Keratinocyte (primary cell): ENCODE measurements around the gene PRRC2C. TPM values are rescaled to one million over a fixed set of nuclear protein-coding genes. Genes with fewer than 3 reads are reported as not detected.

ENCODE experiments used
- DNase-seq: peaks from one replicate; pipeline ENCODE4 v3.0.0-alpha.2; 2011; ENCODE audit warnings: low read depth, missing footprints, low spot score
- FAIRE-seq: peaks from 2 replicates; lab custom pipeline; 2011; peaks lifted over from hg19 to GRCh38; lab: Jason Lieb, UNC
- H2AFZ ChIP-seq: 2 replicates; pipeline ENCODE4 v1.6.0; 2012; ENCODE audit warnings: low read length, control low read depth, inconsistent platforms; ENCODE audit not compliant: control insufficient read depth
- H3K27ac ChIP-seq: 2 replicates; pipeline ENCODE4 v1.5.1; 2011; ENCODE audit warnings: low read length; ENCODE audit not compliant: control insufficient read depth, insufficient read depth
- H3K27me3 ChIP-seq: 3 replicates; pipeline ENCODE4 v1.6.0; 2011; ENCODE audit warnings: low read length; ENCODE audit not compliant: control insufficient read depth, insufficient read depth; ENCODE audit errors: extremely low read depth
- H3K36me3 ChIP-seq, 2 experiments: 2 replicates in 1 of 2; 3 replicates in 1 of 2; pipeline ENCODE4 v1.5.1; 2011; ENCODE audit warnings: low read length in 2 of 2, mild to moderate bottlenecking in 1 of 2; ENCODE audit not compliant: control insufficient read depth in 2 of 2, insufficient read depth in 2 of 2; ENCODE audit errors: extremely low read depth in 1 of 2
- H3K4me1 ChIP-seq: 3 replicates; pipeline ENCODE4 v1.5.1; 2011; ENCODE audit warnings: low read length; ENCODE audit not compliant: control insufficient read depth, insufficient read depth; ENCODE audit errors: extremely low read depth
- H3K4me2 ChIP-seq: 3 replicates; pipeline ENCODE4 v1.6.0; 2011; ENCODE audit warnings: low read depth, low read length; ENCODE audit not compliant: control insufficient read depth, insufficient read depth; ENCODE audit errors: extremely low read depth
- H3K4me3 ChIP-seq, 3 experiments: fragments of 200-600 bp in 1 of 3; sonication (generic) in 1 of 3; 2 replicates in 2 of 3; 3 replicates in 1 of 3; pipeline ENCODE4 v1.5.1; 2011 to 2016; ENCODE audit warnings: low read length in 3 of 3, mild to moderate bottlenecking in 3 of 3, control low read depth in 2 of 3, inconsistent platforms in 1 of 3, low read depth in 1 of 3, mixed read lengths in 1 of 3, mixed run types in 1 of 3, moderate library complexity in 1 of 3; ENCODE audit not compliant: control insufficient read depth in 2 of 3, insufficient read depth in 2 of 3; ENCODE audit errors: extremely low read depth in 1 of 3
- H3K79me2 ChIP-seq: 2 replicates; pipeline ENCODE4 v1.6.0; 2012; ENCODE audit warnings: low read length; ENCODE audit not compliant: control insufficient read depth, insufficient read depth
- H3K9ac ChIP-seq: 3 replicates; pipeline ENCODE4 v1.6.0; 2011; ENCODE audit warnings: low read length; ENCODE audit not compliant: control insufficient read depth, insufficient read depth; ENCODE audit errors: extremely low read depth
- H3K9me1 ChIP-seq: 3 replicates; pipeline ENCODE4 v1.6.0; 2011; ENCODE audit warnings: low read length; ENCODE audit not compliant: control insufficient read depth, insufficient read depth; ENCODE audit errors: extremely low read depth
- H3K9me3 ChIP-seq: 2 replicates; pipeline ENCODE4 v1.5.1; 2012; ENCODE audit warnings: low read depth, low read length; ENCODE audit not compliant: control insufficient read depth
- H4K20me1 ChIP-seq: 3 replicates; pipeline ENCODE4 v1.6.0; 2011; ENCODE audit warnings: low read length; ENCODE audit not compliant: control insufficient read depth, insufficient read depth; ENCODE audit errors: extremely low read depth
- EZH2 ChIP-seq: IDR thresholded peaks from one replicate; pipeline ENCODE4 v1.6.1; 2012; ENCODE audit warnings: inconsistent platforms, mild to moderate bottlenecking, low read length, moderate library complexity
- dilution Hi-C: fragments of 300-500 bp; cut with MboI; formaldehyde crosslinking; loops from one replicate; pipeline ENCODE4 v1.7.0; 2020; ENCODE audit warnings: low sequenced_read_pairs; ENCODE audit not compliant: extremely low pct_ligation_motif_present
- polyA plus RNA-seq, 5 experiments: library from polyadenylated mRNA; depleted of rRNA in 3 of 5; stranded (reverse) in 3 of 5; stranded (forward) in 1 of 5; unstranded in 1 of 5; fragments of >200 nt; gene quantifications; 1 replicate in 1 of 5; 2 replicates in 3 of 5; 3 replicates in 1 of 5; pipeline versions ENCODE4 v1.2.1 to v1.2.3, GENCODE V29; 2011 to 2012; ENCODE audit warnings: missing spikeins in 2 of 5, low read depth in 1 of 5, low replicate concordance in 1 of 5
- TF ChIP-seq, protein P1 (sequence below), 3 experiments: IDR thresholded peaks in 1 of 3; conservative IDR thresholded peaks in 1 of 3; optimal IDR thresholded peaks in 1 of 3; 2 replicates in 2 of 3; 3 replicates in 1 of 3; pipeline versions ENCODE3 to v1.5.1; 2011; ENCODE audit warnings: low read length in 3 of 3, mild to moderate bottlenecking in 3 of 3, moderate library complexity in 2 of 3, control low read depth in 1 of 3, inconsistent platforms in 1 of 3; ENCODE audit not compliant: insufficient read depth in 2 of 3; ENCODE audit errors: extremely low read depth in 1 of 3

The PRRC2C gene
- polyA plus RNA-seq, 1 donor (not counting 4 experiments of a cell fraction or from before 2014, with no cell fraction given) = 88.6 TPM

- FAIRE-seq = no peak
- TF ChIP-seq, protein P1, sequence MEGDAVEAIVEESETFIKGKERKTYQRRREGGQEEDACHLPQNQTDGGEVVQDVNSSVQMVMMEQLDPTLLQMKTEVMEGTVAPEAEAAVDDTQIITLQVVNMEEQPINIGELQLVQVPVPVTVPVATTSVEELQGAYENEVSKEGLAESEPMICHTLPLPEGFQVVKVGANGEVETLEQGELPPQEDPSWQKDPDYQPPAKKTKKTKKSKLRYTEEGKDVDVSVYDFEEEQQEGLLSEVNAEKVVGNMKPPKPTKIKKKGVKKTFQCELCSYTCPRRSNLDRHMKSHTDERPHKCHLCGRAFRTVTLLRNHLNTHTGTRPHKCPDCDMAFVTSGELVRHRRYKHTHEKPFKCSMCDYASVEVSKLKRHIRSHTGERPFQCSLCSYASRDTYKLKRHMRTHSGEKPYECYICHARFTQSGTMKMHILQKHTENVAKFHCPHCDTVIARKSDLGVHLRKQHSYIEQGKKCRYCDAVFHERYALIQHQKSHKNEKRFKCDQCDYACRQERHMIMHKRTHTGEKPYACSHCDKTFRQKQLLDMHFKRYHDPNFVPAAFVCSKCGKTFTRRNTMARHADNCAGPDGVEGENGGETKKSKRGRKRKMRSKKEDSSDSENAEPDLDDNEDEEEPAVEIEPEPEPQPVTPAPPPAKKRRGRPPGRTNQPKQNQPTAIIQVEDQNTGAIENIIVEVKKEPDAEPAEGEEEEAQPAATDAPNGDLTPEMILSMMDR (optimal IDR thresholded peaks at IDR 0.05 in 1 of 3, IDR thresholded peaks at IDR 0.05 in 1 of 3, conservative IDR thresholded peaks at IDR 0.05 in 1 of 3; ENCODE audit: extremely low read depth in 1 of 3, insufficient read depth in 2 of 3, low read length in 3 of 3) = no peak
- no peak for TF ChIP-seq EZH2
These were observed 13.1 kb upstream of the PRRC2C start for GRCh38 chr1:171472183-171472647.

GRCh38 chr1:171476829-171477228 is 8.5 kb upstream of the PRRC2C start:
- H3K36me3 ChIP-seq = no peaks in the 10 kb centered on the region
- no peak overlapping the region for H3K4me2 ChIP-seq
- FAIRE-seq (no peak), DNase-seq (no peak)
- no peaks in the 10 kb centered on the region for H3K79me2 ChIP-seq
- H3K4me3 ChIP-seq = no peak overlapping the region
- no peaks in the 10 kb centered on the region for H3K4me1 ChIP-seq
- H4K20me1 ChIP-seq = no peaks in the 10 kb centered on the region
- dilution Hi-C loops = no loop called here
- no peak overlapping the region for H3K9ac ChIP-seq
- H3K27me3 ChIP-seq = no peaks in the 10 kb centered on the region
- no peaks in the 10 kb centered on the region for H3K9me3 ChIP-seq
- H2AFZ ChIP-seq = no peak overlapping the region
- H3K9me1 ChIP-seq = no peaks in the 10 kb centered on the region
- H3K27ac ChIP-seq = no peak overlapping the region
- no peak for TF ChIP-seq EZH2
- TF ChIP-seq, protein P1 (optimal IDR thresholded peaks at IDR 0.05 in 1 of 3, IDR thresholded peaks at IDR 0.05 in 1 of 3, conservative IDR thresholded peaks at IDR 0.05 in 1 of 3; ENCODE audit: extremely low read depth in 1 of 3, insufficient read depth in 2 of 3, low read length in 3 of 3) = no peak

More at GRCh38 chr1:171472183-171472647, 13.1 kb upstream of the PRRC2C start:
- no peaks in the 10 kb centered on the region for H3K27me3 ChIP-seq
- dilution Hi-C loops = no loop called here
- no peaks in the 10 kb centered on the region for H4K20me1 ChIP-seq
- H2AFZ ChIP-seq = no peak overlapping the region
- H3K9me3 ChIP-seq = no peaks in the 10 kb centered on the region
- no peaks in the 10 kb centered on the region for H3K79me2 ChIP-seq
- H3K36me3 ChIP-seq = no peaks in the 10 kb centered on the region
- H3K9me1 ChIP-seq = no peaks in the 10 kb centered on the region
- H3K4me1 ChIP-seq = peaks cover 16% of the 10 kb centered on the region
- H3K27ac ChIP-seq = no peak overlapping the region
- H3K4me2 ChIP-seq = no peak overlapping the region
- H3K9ac ChIP-seq = no peak overlapping the region
- no peak overlapping the region for H3K4me3 ChIP-seq
- DNase-seq = no peak
